B cell (primary cell): ENCODE measurements around the gene ZFP36L1. TPM values are rescaled to one million over a fixed set of nuclear protein-coding genes. Genes with fewer than 3 reads are reported as not detected.

Source experiments
- ATAC-seq: fragments of 200-7000 bp; cut with Tn5 transposase; one replicate; pipeline ENCODE4 v1.10.0; 2021; ENCODE audit warnings: low read depth, mild to moderate bottlenecking, moderate number of reproducible peaks, moderate library complexity
- CTCF ChIA-PET: fragments of 350-600 bp; sonication (Branson Sonifier 250); formaldehyde crosslinking; loops from one replicate; lab custom pipeline; 2021; ENCODE audit warnings: antibody characterized with exemption, inconsistent platforms; lab: Charles Lee
- POLR2A ChIA-PET: fragments of 350-600 bp; sonication (Branson Sonifier 250); formaldehyde crosslinking; loops from one replicate; lab custom pipeline; 2021; ENCODE audit warnings: antibody characterized with exemption; lab: Charles Lee
- DNase-seq: peaks from one replicate; pipeline ENCODE4 v3.0.0; 2013
- H2AFZ ChIP-seq: 2 replicates; pipeline ENCODE4 v1.6.1; 2012; ENCODE audit warnings: mild to moderate bottlenecking, low read depth, low read length; ENCODE audit not compliant: insufficient read depth, poor library complexity, severe bottlenecking
- H3K27ac ChIP-seq, 2 donors: 1 replicate in 1 of 2; 2 replicates in 1 of 2; pipeline ENCODE4 v1.5.1; 2012 to 2013; ENCODE audit warnings: low read length in 2 of 2, mild to moderate bottlenecking in 2 of 2, moderate library complexity in 1 of 2
- H3K27me3 ChIP-seq, 4 experiments: fragments of 200-600 bp in 1 of 4; sonication (generic) in 1 of 4; replicated peaks in 1 of 4; 1 replicate in 2 of 4; 2 replicates in 2 of 4; pipeline versions ENCODE4 v1.6.1 to v1.7.0; 2013 to 2016; ENCODE audit warnings: low read length in 3 of 4, mild to moderate bottlenecking in 2 of 4, mixed read lengths in 1 of 4, moderate library complexity in 1 of 4; ENCODE audit not compliant: insufficient read depth in 4 of 4, control insufficient read depth in 3 of 4; ENCODE audit errors: control extremely low read depth in 1 of 4
- H3K36me3 ChIP-seq, 2 experiments: replicated peaks in 1 of 2; 1 replicate in 1 of 2; 2 replicates in 1 of 2; pipeline versions ENCODE4 v1.6.1 to v1.7.1; 2013; ENCODE audit warnings: low read length in 1 of 2; ENCODE audit not compliant: insufficient read depth in 2 of 2, control insufficient read depth in 1 of 2; ENCODE audit errors: control extremely low read depth in 1 of 2, extremely low read depth in 1 of 2
- H3K4me1 ChIP-seq, 2 donors: fragments of 200-600 bp in 1 of 2; sonication (generic) in 1 of 2; 1 replicate in 1 of 2; 2 replicates in 1 of 2; pipeline versions ENCODE4 v1.5.1 to v1.6.1; 2013 to 2017; ENCODE audit warnings: low read length in 2 of 2; ENCODE audit not compliant: control insufficient read depth in 2 of 2, insufficient read depth in 2 of 2
- H3K4me2 ChIP-seq: replicated peaks from 2 replicates; pipeline ENCODE3; 2012; ENCODE audit warnings: mild to moderate bottlenecking, low read depth, low read length; ENCODE audit not compliant: poor library complexity, severe bottlenecking
- H3K4me3 ChIP-seq, 5 experiments: fragments of 200-600 bp in 1 of 5; sonication (generic) in 1 of 5; 1 replicate in 3 of 5; 2 replicates in 2 of 5; pipeline versions ENCODE4 v1.5.1 to v1.7.0; 2011 to 2016; ENCODE audit warnings: low read length in 4 of 5, mild to moderate bottlenecking in 4 of 5, low read depth in 2 of 5, control low read depth in 1 of 5, moderate library complexity in 1 of 5; ENCODE audit not compliant: insufficient read depth in 1 of 5; ENCODE audit errors: control extremely low read depth in 1 of 5, extremely low read depth in 1 of 5
- H3K79me2 ChIP-seq: fragments of 200-600 bp; sonication (generic); one replicate; pipeline ENCODE4 v1.6.0; 2016; ENCODE audit warnings: low read length; ENCODE audit not compliant: control insufficient read depth, insufficient read depth
- H3K9ac ChIP-seq: fragments of 200-600 bp; sonication (generic); 2 replicates; pipeline ENCODE4 v1.6.1; 2017; ENCODE audit warnings: mild to moderate bottlenecking, low read length, moderate library complexity
- H3K9me3 ChIP-seq, 3 donors: one replicate each; pipeline versions ENCODE4 v1.6.1 to v1.7.1; 2013; ENCODE audit warnings: low read length in 2 of 3; ENCODE audit not compliant: control insufficient read depth in 2 of 3, insufficient read depth in 1 of 3; ENCODE audit errors: control extremely low read depth in 1 of 3
- H4K20me1 ChIP-seq: 2 replicates; pipeline ENCODE4 v1.6.0; 2012; ENCODE audit warnings: mild to moderate bottlenecking, low read length; ENCODE audit not compliant: insufficient read depth, control insufficient read depth, poor library complexity, severe bottlenecking
- H3K27ac Mint-ChIP-seq: one replicate; pipeline ENCODE4 v1.8.0; 2021; ENCODE audit warnings: mixed read lengths
- H3K27me3 Mint-ChIP-seq: one replicate; pipeline ENCODE4 v1.8.0; 2021; ENCODE audit warnings: mixed read lengths
- H3K4me1 Mint-ChIP-seq: one replicate; pipeline ENCODE4 v1.8.0; 2021; ENCODE audit warnings: mixed read lengths
- H3K4me3 Mint-ChIP-seq: one replicate; pipeline ENCODE4 v1.8.0; 2021; ENCODE audit warnings: mixed read lengths
- H3K9me3 Mint-ChIP-seq: one replicate; pipeline ENCODE4 v1.8.0; 2022; ENCODE audit warnings: mixed read lengths; ENCODE audit not compliant: insufficient read depth
- EZH2 ChIP-seq: IDR thresholded peaks from 2 replicates; pipeline ENCODE4 v1.6.1; 2012; ENCODE audit warnings: borderline replicate concordance, low read depth, mild to moderate bottlenecking, moderate library complexity, low read length; ENCODE audit not compliant: insufficient read depth, poor library complexity, severe bottlenecking
- WGBS: methylation state at CpG from one replicate; pipeline ENCODE4 v1.1.5; 2013; ENCODE audit warnings: missing lambda C conversion rate; ENCODE audit not compliant: insufficient coverage; 5-methylcytosine and 5-hydroxymethylcytosine counted together
- intact Hi-C: fragments of 100-400 bp; cut with micrococcal nuclease; formaldehyde crosslinking; loops from one replicate; pipeline ENCODE4 v1.10.0; 2022
- polyA plus RNA-seq: library from polyadenylated mRNA; depleted of rRNA; stranded (reverse); fragments of >200 nt; gene quantifications from 2 replicates; pipeline ENCODE4 v1.2.3, GENCODE V29; 2012
- total RNA-seq, 2 donors: library from RNA; stranded (reverse); fragments of 120-200 nt in 1 of 2; gene quantifications; 1 replicate in 1 of 2; 2 replicates in 1 of 2; pipeline versions ENCODE4 v1.2.3 to v1.2.4, GENCODE V29; 2013 to 2022
- TF ChIP-seq, protein P1 (sequence below): fragments of 200-600 bp; IDR thresholded peaks from one replicate; pipeline ENCODE4 v1.8.0; 2022; ENCODE audit warnings: antibody characterized with exemption, mild to moderate bottlenecking

The ZFP36L1 gene
- total and polyA plus RNA-seq, 2 donors (not counting 1 experiment from before 2014, with no cell fraction given), result 572 to 983 TPM

DNA sequence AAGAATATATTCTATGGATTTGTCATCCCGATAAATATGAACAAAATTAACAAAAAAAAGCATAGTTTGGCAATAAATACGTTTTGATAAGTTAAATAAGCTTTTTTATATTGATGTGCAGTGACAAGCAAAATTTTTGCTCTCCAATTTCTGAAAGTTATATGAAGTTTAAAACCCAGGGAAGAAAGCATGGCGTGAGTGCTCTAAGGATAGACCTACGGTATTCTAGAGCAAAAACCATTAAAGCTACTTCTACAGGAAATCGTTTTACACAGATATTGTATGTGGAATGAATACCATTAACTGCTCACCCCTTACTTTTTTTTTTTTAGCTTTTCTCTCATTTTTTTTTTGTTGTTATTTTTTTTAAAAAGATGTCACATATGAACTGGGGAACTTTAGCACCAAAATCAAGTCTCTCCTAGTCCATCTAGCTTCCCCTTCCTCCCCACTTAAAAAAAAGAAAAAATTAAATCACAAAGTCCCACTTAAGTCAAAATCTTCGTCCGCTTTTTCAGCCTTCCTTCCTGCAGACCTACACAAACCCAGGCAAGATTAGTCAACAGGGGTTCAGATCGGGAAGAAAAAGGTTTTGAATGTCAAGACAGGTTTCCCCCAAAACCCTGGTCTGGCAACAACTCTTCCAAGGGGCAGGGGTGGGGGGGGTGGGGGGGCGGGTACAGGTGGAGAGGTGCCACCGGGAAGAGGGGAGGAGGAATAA, 4.4 kb downstream of the ZFP36L1 start:
- no peaks in the 10 kb centered on the region for H3K9me3 ChIP-seq
- H4K20me1 ChIP-seq, result peaks cover 69% of the 10 kb centered on the region
- no peaks in the 10 kb centered on the region for H3K9me3 Mint-ChIP-seq
- H3K79me2 ChIP-seq, result peaks cover 47% of the 10 kb centered on the region
- POLR2A ChIA-PET, result interaction anchor here (0.6 to 10.0 kb wide), 24 partner anchors 9 to 978 kb away, joined by 3 to 416 read pairs (median 4); partner anchors contain the start of gene SRSF5
- H3K36me3 ChIP-seq, result peaks cover 0 to 58% of the 10 kb centered on the region in 2 experiments
- peak overlapping the region; percentile 97 for H3K4me3 Mint-ChIP-seq
- H3K4me1 Mint-ChIP-seq, result peaks cover 56% of the 10 kb centered on the region
- intact Hi-C loops, result loop anchor here (2.0 to 5.0 kb wide), 3 partner anchors 156 to 380 kb away; no protein-coding TSS in a partner anchor
- peak overlapping the region; percentile 100 for H3K27ac Mint-ChIP-seq
- H2AFZ ChIP-seq, result no peak overlapping the region
- H3K4me3 ChIP-seq, result peak overlapping the region in 4 of 5 experiments; percentile 54 to 100 (median 91)
- peak overlapping the region; percentile 95 for H3K4me2 ChIP-seq
- CTCF ChIA-PET, result interaction anchor here (0.6 to 16.1 kb wide), 37 partner anchors 15 to 854 kb away, joined by 3 to 263 read pairs (median 4); no protein-coding TSS in a partner anchor
- H3K27me3 Mint-ChIP-seq, result no peaks in the 10 kb centered on the region
- DNase-seq, result no peak
- peaks cover 32 to 57% of the 10 kb centered on the region in 2 donors for H3K4me1 ChIP-seq
- WGBS, result 0% methylated on average over 1 of the region's 10 CpGs
- ATAC-seq, result no peak
- no peaks in the 10 kb centered on the region for H3K27me3 ChIP-seq
- H3K9ac ChIP-seq, result peak overlapping the region; percentile 100
- peak overlapping the region; percentile 41 to 62 for H3K27ac ChIP-seq
- TF ChIP-seq EZH2, result no peak
- TF ChIP-seq, protein P1, sequence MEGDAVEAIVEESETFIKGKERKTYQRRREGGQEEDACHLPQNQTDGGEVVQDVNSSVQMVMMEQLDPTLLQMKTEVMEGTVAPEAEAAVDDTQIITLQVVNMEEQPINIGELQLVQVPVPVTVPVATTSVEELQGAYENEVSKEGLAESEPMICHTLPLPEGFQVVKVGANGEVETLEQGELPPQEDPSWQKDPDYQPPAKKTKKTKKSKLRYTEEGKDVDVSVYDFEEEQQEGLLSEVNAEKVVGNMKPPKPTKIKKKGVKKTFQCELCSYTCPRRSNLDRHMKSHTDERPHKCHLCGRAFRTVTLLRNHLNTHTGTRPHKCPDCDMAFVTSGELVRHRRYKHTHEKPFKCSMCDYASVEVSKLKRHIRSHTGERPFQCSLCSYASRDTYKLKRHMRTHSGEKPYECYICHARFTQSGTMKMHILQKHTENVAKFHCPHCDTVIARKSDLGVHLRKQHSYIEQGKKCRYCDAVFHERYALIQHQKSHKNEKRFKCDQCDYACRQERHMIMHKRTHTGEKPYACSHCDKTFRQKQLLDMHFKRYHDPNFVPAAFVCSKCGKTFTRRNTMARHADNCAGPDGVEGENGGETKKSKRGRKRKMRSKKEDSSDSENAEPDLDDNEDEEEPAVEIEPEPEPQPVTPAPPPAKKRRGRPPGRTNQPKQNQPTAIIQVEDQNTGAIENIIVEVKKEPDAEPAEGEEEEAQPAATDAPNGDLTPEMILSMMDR, result no peak
